Astrocyte (in vitro differentiated cells and primary cell): ENCODE measurements around the gene MOB3B.

Experiments used
- CTCF ChIP-seq: IDR thresholded peaks from 2 replicates; pipeline ENCODE4 v1.5.1; 2011; ENCODE audit warnings: low read depth, mild to moderate bottlenecking, inconsistent platforms, low read length, moderate library complexity; ENCODE audit not compliant: insufficient read depth
- EZH2 ChIP-seq: IDR thresholded peaks from 2 replicates; pipeline ENCODE4 v1.6.1; 2012; ENCODE audit warnings: mild to moderate bottlenecking, low read length, inconsistent platforms; ENCODE audit not compliant: insufficient read depth

GRCh38 chr9:27532046-27532445 is 2.4 kb upstream of the MOB3B start:
- TF ChIP-seq CTCF (no peak), EZH2 (no peak)
